ENCODE results near the gene TAF11L2. TPM values are rescaled to one million over a fixed set of nuclear protein-coding genes. Genes with fewer than 3 reads are reported as not detected.
"Not testable (repeated sequence)": the region's sequence is repeated elsewhere in the genome, so short reads cannot be mapped to it uniquely, and the experiment has no call there.

TAF11L2 gene
- total RNA-seq, 1 experiment from 2014 or later: not detected

- H3K4me3 ChIP-seq (ENCODE audit: low read length): no peak overlapping the region
- no peaks in the 10 kb centered on the region for H3K9me2 ChIP-seq (replicated peaks; ENCODE audit: low read length)
- H3K36me3 ChIP-seq (ENCODE audit: low read depth, low read length): no peaks in the 10 kb centered on the region
- no peaks in the 10 kb centered on the region for H4K20me1 ChIP-seq (ENCODE audit: low read length)
- H3K9me3 ChIP-seq (ENCODE audit: low read length): no peaks in the 10 kb centered on the region
- no peaks in the 10 kb centered on the region for H3F3A ChIP-seq (ENCODE audit: low read length, unreplicated experiment)
- ATAC-seq (no peak), DNase-seq (no peak)
- H3K27ac ChIP-seq (ENCODE audit: low read length): no peak overlapping the region
- H3K27me3 ChIP-seq (ENCODE audit: low read length): no peaks in the 10 kb centered on the region
- no peaks in the 10 kb centered on the region for H3K79me2 ChIP-seq (ENCODE audit: low read length)
- intact Hi-C loops (cut with micrococcal nuclease): no loop called here
- no peak overlapping the region for H3K4me2 ChIP-seq (ENCODE audit: low read length)
- no peaks in the 10 kb centered on the region for H3K4me1 ChIP-seq (ENCODE audit: insufficient read depth, low read length)
- TF ChIP-seq CTCF (conservative IDR thresholded peaks at IDR 0.05; ENCODE audit: low read depth, low read length): no peak
- TF ChIP-seq EZH2 (IDR thresholded peaks at IDR 0.05; ENCODE audit: low read length, unreplicated experiment): no peak
- no peak for TF ChIP-seq EZH2phosphoT487 (IDR thresholded peaks at IDR 0.05; ENCODE audit: borderline replicate concordance, low read length)
- CTCF ChIA-PET: no interaction called here
- no TSS peak for BruUV-seq (replicated peaks)
- no peak overlapping the region for H2AFZ ChIP-seq (ENCODE audit: low read length)
- POLR2A ChIA-PET (ENCODE audit: unreplicated experiment): no interaction called here
- no peak overlapping the region for H3K9ac ChIP-seq (ENCODE audit: low read length)
Measured at GRCh38 chr5:17492770-17493169, 5.3 kb upstream of the TAF11L2 start.

- intact Hi-C loops (cut with micrococcal nuclease): no loop called here
- Histone ChIP-seq H3K4me1 (ENCODE audit: insufficient read depth, low read length) (no peaks in the 10 kb centered on the region), H2AFZ (ENCODE audit: low read length) (peak overlapping the region; percentile 23; the same call in 1 of the 2 replicates), H4K20me1 (ENCODE audit: low read length) (no peaks in the 10 kb centered on the region), H3K79me2 (ENCODE audit: low read length) (no peaks in the 10 kb centered on the region), H3K4me2 (ENCODE audit: low read length) (no peak overlapping the region), H3K4me3 (ENCODE audit: low read length) (no peak overlapping the region), H3K36me3 (ENCODE audit: low read depth, low read length) (no peaks in the 10 kb centered on the region), H3K27me3 (ENCODE audit: low read length) (no peaks in the 10 kb centered on the region), H3F3A (ENCODE audit: low read length, unreplicated experiment) (no peaks in the 10 kb centered on the region), H3K9ac (ENCODE audit: low read length) (no peak overlapping the region), H3K9me2 (replicated peaks; ENCODE audit: low read length) (no peaks in the 10 kb centered on the region), H3K9me3 (ENCODE audit: low read length) (no peaks in the 10 kb centered on the region), H3K27ac (ENCODE audit: low read length) (no peak overlapping the region)
- no TSS peak for BruUV-seq (replicated peaks)
- TF ChIP-seq CTCF (conservative IDR thresholded peaks at IDR 0.05; ENCODE audit: low read depth, low read length) (no peak), EZH2phosphoT487 (IDR thresholded peaks at IDR 0.05; ENCODE audit: borderline replicate concordance, low read length) (no peak), EZH2 (IDR thresholded peaks at IDR 0.05; ENCODE audit: low read length, unreplicated experiment) (no peak)
- ChIA-PET POLR2A (ENCODE audit: unreplicated experiment) (no interaction called here), CTCF (no interaction called here)
- no peak for DNase-seq
- ATAC-seq: no peak
Measured at GRCh38 chr5:17497446-17497845, 585 bp upstream of the TAF11L2 start.

- H4K20me1 ChIP-seq (ENCODE audit: low read length): no peaks in the 10 kb centered on the region
Measured at GRCh38 chr5:17511775-17512325, 13.8 kb downstream of the TAF11L2 start.

DNA sequence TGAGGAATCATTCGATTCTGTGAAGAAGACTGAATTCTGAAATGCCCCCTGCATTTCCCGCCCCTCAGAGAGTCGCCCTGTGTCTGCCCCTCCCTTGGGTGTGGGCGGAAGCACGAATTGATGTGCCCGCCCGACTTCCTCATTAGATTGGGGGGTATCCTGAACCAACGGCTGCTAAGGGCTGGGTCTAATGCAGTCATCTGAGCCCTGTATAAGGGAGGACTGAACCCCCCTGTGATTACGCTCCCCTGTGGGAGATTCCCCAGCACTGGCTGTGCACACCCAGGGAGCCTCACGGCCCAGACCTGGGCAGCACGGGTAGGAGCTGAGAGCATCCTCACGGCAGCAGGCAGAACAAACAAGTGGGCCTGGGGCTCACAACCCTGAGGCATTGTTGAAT lies 19.5 kb downstream of the TAF11L2 start:
- CTCF ChIA-PET; ATAC-seq; H3K79me2 ChIP-seq (ENCODE audit: low read length); H3K27me3 ChIP-seq (ENCODE audit: low read length); POLR2A ChIA-PET (ENCODE audit: unreplicated experiment); H3K9me3 ChIP-seq (ENCODE audit: low read length); H3K9me2 ChIP-seq (replicated peaks; ENCODE audit: low read length); H3K4me2 ChIP-seq (ENCODE audit: low read length); DNase-seq; H3F3A ChIP-seq (ENCODE audit: low read length, unreplicated experiment); intact Hi-C loops (cut with micrococcal nuclease); H3K9ac ChIP-seq (ENCODE audit: low read length); H4K20me1 ChIP-seq (ENCODE audit: low read length); H3K36me3 ChIP-seq (ENCODE audit: low read depth, low read length); BruUV-seq (replicated peaks); H3K4me3 ChIP-seq (ENCODE audit: low read length); H2AFZ ChIP-seq (ENCODE audit: low read length); H3K4me1 ChIP-seq (ENCODE audit: insufficient read depth, low read length); H3K27ac ChIP-seq (ENCODE audit: low read length): not testable (repeated sequence)

More at GRCh38 chr5:17511775-17512325, 13.8 kb downstream of the TAF11L2 start:
- Histone ChIP-seq H3K4me2 (ENCODE audit: low read length) (no peak overlapping the region), H3K27me3 (ENCODE audit: low read length) (no peaks in the 10 kb centered on the region), H3K79me2 (ENCODE audit: low read length) (no peaks in the 10 kb centered on the region), H3K36me3 (ENCODE audit: low read depth, low read length) (no peaks in the 10 kb centered on the region), H3K9me2 (replicated peaks; ENCODE audit: low read length) (no peaks in the 10 kb centered on the region), H2AFZ (ENCODE audit: low read length) (no peak overlapping the region), H3K9ac (ENCODE audit: low read length) (no peak overlapping the region), H3K4me1 (ENCODE audit: insufficient read depth, low read length) (no peaks in the 10 kb centered on the region), H3F3A (ENCODE audit: low read length, unreplicated experiment) (no peaks in the 10 kb centered on the region), H3K4me3 (ENCODE audit: low read length) (no peak overlapping the region), H3K27ac (ENCODE audit: low read length) (no peak overlapping the region), H3K9me3 (ENCODE audit: low read length) (no peaks in the 10 kb centered on the region)
- POLR2A ChIA-PET (ENCODE audit: unreplicated experiment): no interaction called here
- DNase-seq: no peak
- TF ChIP-seq EZH2phosphoT487 (IDR thresholded peaks at IDR 0.05; ENCODE audit: borderline replicate concordance, low read length) (no peak), CTCF (conservative IDR thresholded peaks at IDR 0.05; ENCODE audit: low read depth, low read length) (no peak), EZH2 (IDR thresholded peaks at IDR 0.05; ENCODE audit: low read length, unreplicated experiment) (no peak)
- ATAC-seq: no peak
- intact Hi-C loops (cut with micrococcal nuclease): no loop called here
- CTCF ChIA-PET: no interaction called here
- no TSS peak for BruUV-seq (replicated peaks)
